T-helper 1 cell treated with Interleukin-12 subunit alpha and Interleukin-12 subunit beta and Interleukin-4 antibody, amounts not matched to agents 30 ng/mL and 1 ng/mL, for 36 hours (primary cell): ENCODE results near the gene COX15. TPM values are rescaled to one million over a fixed set of nuclear protein-coding genes. Genes with fewer than 3 reads are reported as not detected.

Experiments
- total RNA-seq: library from RNA; stranded (reverse); gene quantifications from 2 replicates; pipeline ENCODE4 v1.2.3, GENCODE V29; 2022

Gene COX15
- total RNA-seq, 1 donor from 2014 or later: 39.6 TPM

Other genes with a start within 250 kb of the COX15 start
- gene NKX2-3, start 199.2 kb downstream of the COX15 start, total RNA-seq: not detected in 2 replicates
- 53.6 and 53.9 TPM in 2 replicates for gene SLC25A28, start 111.7 kb downstream of the COX15 start, total RNA-seq
- 9.4 and 9.5 TPM in 2 replicates for gene ENTPD7, start 72.6 kb downstream of the COX15 start, total RNA-seq
- 22.5 and 23.1 TPM in 2 replicates for gene CUTC, start 107 bp upstream of the COX15 start, total RNA-seq
- 1.9 and 2.2 TPM in 2 replicates for gene ABCC2, start 50.5 kb upstream of the COX15 start, total RNA-seq